A549 treated with AZD2906 at 1 μM for 4 hours (cell line): ENCODE measurements around the gene CBX7. TPM values are rescaled to one million over a fixed set of nuclear protein-coding genes. Genes with fewer than 3 reads are reported as not detected.

Source experiments
- total RNA-seq: library from RNA; stranded (reverse); fragments of 200-300 nt; extraction: Qiagen RNA extraction; gene quantifications from 5 replicates; pipeline ENCODE4 v1.2.3, GENCODE V29; 2022

The CBX7 gene
- total RNA-seq, result 0.92 to 1.4 TPM (median 1.1 TPM) in 5 replicates

DNA sequence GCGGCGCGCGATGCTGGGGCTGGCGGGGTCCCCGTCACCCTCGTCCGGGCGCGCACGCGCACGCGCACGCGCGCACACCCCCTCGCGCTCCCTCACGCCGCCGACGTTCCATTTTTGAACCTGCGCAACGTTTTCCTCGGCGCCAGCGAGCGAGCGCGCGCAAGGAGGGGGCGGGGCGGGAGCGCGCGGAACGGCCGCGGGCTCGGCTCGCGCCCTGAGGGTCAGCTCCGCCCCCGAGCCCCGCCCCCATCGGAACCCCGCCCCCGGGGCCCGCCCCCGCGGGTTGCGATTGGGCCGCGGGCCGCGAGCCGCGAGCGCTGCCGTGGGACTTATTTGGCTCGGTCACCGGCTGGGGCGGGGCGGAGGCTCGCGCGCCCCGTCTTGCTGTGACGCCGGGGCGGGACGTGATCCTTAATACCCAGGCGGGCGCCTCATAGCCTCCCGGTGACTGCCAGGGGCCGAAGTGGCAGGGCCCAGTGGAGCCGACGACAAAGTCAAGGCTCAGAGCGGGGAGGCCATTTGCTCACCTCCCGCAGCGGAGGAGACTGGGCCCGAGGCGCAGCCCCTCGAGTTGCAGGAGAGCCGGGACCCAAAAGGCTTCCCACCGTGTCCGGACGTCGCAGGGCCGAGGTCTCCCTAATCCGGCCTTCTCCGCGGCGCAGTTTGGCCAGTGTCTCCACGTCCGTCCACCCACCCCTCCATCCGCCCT, at the start of gene CBX7:
Gene CBX7, minus strand, starts transcription at position 170 of the 709 bp plus-strand sequence. CDS start 236 bp downstream, outside the sequence.

GRCh38 chr22:39097098-39098020, 55.1 kb downstream of the CBX7 start, which contains the start of gene APOBEC3H:
TSS of gene APOBEC3H (plus strand) at chr22:39097244. CDS start at chr22:39100279, 3,035 bp downstream.

Other genes starting within 250 kb of the CBX7 start
- 0.10 TPM in 1 of 5 replicates, not detected in the others for gene APOBEC3A, start 195.1 kb downstream of the CBX7 start, total RNA-seq
- 25.9 to 31.3 TPM (median 28.2 TPM) in 5 replicates for gene APOBEC3B, start 170.3 kb downstream of the CBX7 start, total RNA-seq
- gene APOBEC3C, start 138.4 kb downstream of the CBX7 start, total RNA-seq, result 25.3 to 27.0 TPM (median 26.3 TPM) in 5 replicates
- gene APOBEC3D, start 131.6 kb downstream of the CBX7 start, total RNA-seq, result 0.08 to 0.50 TPM (median 0.15 TPM) in 5 replicates
- 1.6 to 2.4 TPM (median 2.2 TPM) in 5 replicates for gene APOBEC3F, start 111.8 kb downstream of the CBX7 start, total RNA-seq
- gene APOBEC3G, start 75.4 kb downstream of the CBX7 start, total RNA-seq, result 0.06 to 0.09 TPM (median 0.07 TPM) in 3 of 5 replicates, not detected in the others
- 0.22 to 0.64 TPM (median 0.30 TPM) in 5 replicates for gene APOBEC3H, start 55.4 kb downstream of the CBX7 start, total RNA-seq
- 2.9 to 4.2 TPM (median 3.2 TPM) in 5 replicates for gene PDGFB, start 92.3 kb upstream of the CBX7 start, total RNA-seq
- gene RPL3, start 166.9 kb upstream of the CBX7 start, total RNA-seq, result 1,761 to 2,448 TPM (median 1,791 TPM) in 5 replicates
- gene SYNGR1, start 197.3 kb upstream of the CBX7 start, total RNA-seq, result 10.5 to 12.4 TPM (median 11.8 TPM) in 5 replicates
- gene TAB1, start 247.1 kb upstream of the CBX7 start, total RNA-seq, result 9.1 to 11.8 TPM (median 10.1 TPM) in 5 replicates